Skeletal muscle satellite cell (primary cell): ENCODE measurements around the gene KIF2B.
"Not testable (repeated sequence)": the region's sequence is repeated elsewhere in the genome, so short reads cannot be mapped to it uniquely, and the experiment has no call there.

Source experiments
- H3K27me3 ChIP-seq: 2 replicates; pipeline ENCODE4 v1.7.0; 2013; ENCODE audit warnings: low read length; ENCODE audit not compliant: control insufficient read depth, insufficient read depth
- H3K36me3 ChIP-seq: 2 replicates; pipeline ENCODE4 v1.7.0; 2013; ENCODE audit warnings: mild to moderate bottlenecking, control low read depth, low read length; ENCODE audit not compliant: insufficient read depth
- H3K4me1 ChIP-seq: 2 replicates; pipeline ENCODE4 v1.7.0; 2013; ENCODE audit warnings: low read length; ENCODE audit not compliant: control insufficient read depth, insufficient read depth
- H3K4me2 ChIP-seq: 2 replicates; pipeline ENCODE4 v1.7.0; 2013; ENCODE audit warnings: mild to moderate bottlenecking, low read length
- H3K4me3 ChIP-seq: 2 replicates; pipeline ENCODE4 v1.7.0; 2013; ENCODE audit warnings: low read length
- H3K9ac ChIP-seq: 2 replicates; pipeline ENCODE4 v1.7.0; 2013; ENCODE audit warnings: mild to moderate bottlenecking, low read depth, low read length, moderate library complexity
- H3K9me3 ChIP-seq: replicated peaks from 2 replicates; pipeline ENCODE4 v1.7.0; 2013; ENCODE audit warnings: mild to moderate bottlenecking, control low read depth, low read length

KIF2B gene

GRCh38 chr17:53818929-53819328, 3.8 kb upstream of the KIF2B start:
- no peak overlapping the region for H3K4me3 ChIP-seq
- H3K4me1 ChIP-seq, result no peaks in the 10 kb centered on the region
- no peak overlapping the region for H3K9ac ChIP-seq
- no peaks in the 10 kb centered on the region for H3K36me3 ChIP-seq
- peaks cover 3% of the 10 kb centered on the region for H3K9me3 ChIP-seq
- no peak overlapping the region for H3K4me2 ChIP-seq
- no peaks in the 10 kb centered on the region for H3K27me3 ChIP-seq

- Histone ChIP-seq H3K4me3 (no peak overlapping the region), H3K4me2 (no peak overlapping the region), H3K9ac (no peak overlapping the region), H3K9me3 (peaks cover 3% of the 10 kb centered on the region), H3K27me3 (no peaks in the 10 kb centered on the region), H3K36me3 (no peaks in the 10 kb centered on the region), H3K4me1 (no peaks in the 10 kb centered on the region)
Measured at GRCh38 chr17:53819956-53820355, 2.8 kb upstream of the KIF2B start.

GRCh38 chr17:53823341-53824050, 769 bp downstream of the KIF2B start:
- Histone ChIP-seq H3K9ac (no peak overlapping the region), H3K4me1 (no peaks in the 10 kb centered on the region), H3K36me3 (no peaks in the 10 kb centered on the region), H3K4me2 (no peak overlapping the region), H3K9me3 (peaks cover 3% of the 10 kb centered on the region), H3K4me3 (no peak overlapping the region), H3K27me3 (no peaks in the 10 kb centered on the region)

- H3K4me1 ChIP-seq, H3K27me3 ChIP-seq, H3K36me3 ChIP-seq, H3K4me2 ChIP-seq, H3K9ac ChIP-seq, H3K4me3 ChIP-seq, H3K9me3 ChIP-seq: not testable (repeated sequence)
Measured at GRCh38 chr17:53834771-53835170, 12.0 kb downstream of the KIF2B start.

- Histone ChIP-seq H3K36me3 (no peaks in the 10 kb centered on the region), H3K9me3 (no peaks in the 10 kb centered on the region), H3K4me3 (no peak overlapping the region), H3K4me2 (no peak overlapping the region), H3K27me3 (no peaks in the 10 kb centered on the region), H3K4me1 (no peaks in the 10 kb centered on the region), H3K9ac (no peak overlapping the region)
Measured at GRCh38 chr17:53837131-53837530, 14.4 kb downstream of the KIF2B start.

- Histone ChIP-seq H3K36me3 (no peaks in the 10 kb centered on the region), H3K4me3 (no peak overlapping the region), H3K4me1 (no peaks in the 10 kb centered on the region), H3K27me3 (no peaks in the 10 kb centered on the region), H3K4me2 (no peak overlapping the region), H3K9ac (no peak overlapping the region), H3K9me3 (no peaks in the 10 kb centered on the region)
Measured at GRCh38 chr17:53844491-53845107, 21.9 kb downstream of the KIF2B start.

- H3K4me2 ChIP-seq, H3K4me3 ChIP-seq, H3K9ac ChIP-seq, H3K27me3 ChIP-seq, H3K4me1 ChIP-seq, H3K36me3 ChIP-seq, H3K9me3 ChIP-seq: not testable (repeated sequence)
Measured at GRCh38 chr17:53871128-53871527, 48.4 kb downstream of the KIF2B start.
